ENCODE measurements around the gene MAB21L4. TPM values are rescaled to one million over a fixed set of nuclear protein-coding genes. Genes with fewer than 3 reads are reported as not detected.

The MAB21L4 gene
- total RNA-seq, 1 experiment from 2014 or later: not detected

DNA sequence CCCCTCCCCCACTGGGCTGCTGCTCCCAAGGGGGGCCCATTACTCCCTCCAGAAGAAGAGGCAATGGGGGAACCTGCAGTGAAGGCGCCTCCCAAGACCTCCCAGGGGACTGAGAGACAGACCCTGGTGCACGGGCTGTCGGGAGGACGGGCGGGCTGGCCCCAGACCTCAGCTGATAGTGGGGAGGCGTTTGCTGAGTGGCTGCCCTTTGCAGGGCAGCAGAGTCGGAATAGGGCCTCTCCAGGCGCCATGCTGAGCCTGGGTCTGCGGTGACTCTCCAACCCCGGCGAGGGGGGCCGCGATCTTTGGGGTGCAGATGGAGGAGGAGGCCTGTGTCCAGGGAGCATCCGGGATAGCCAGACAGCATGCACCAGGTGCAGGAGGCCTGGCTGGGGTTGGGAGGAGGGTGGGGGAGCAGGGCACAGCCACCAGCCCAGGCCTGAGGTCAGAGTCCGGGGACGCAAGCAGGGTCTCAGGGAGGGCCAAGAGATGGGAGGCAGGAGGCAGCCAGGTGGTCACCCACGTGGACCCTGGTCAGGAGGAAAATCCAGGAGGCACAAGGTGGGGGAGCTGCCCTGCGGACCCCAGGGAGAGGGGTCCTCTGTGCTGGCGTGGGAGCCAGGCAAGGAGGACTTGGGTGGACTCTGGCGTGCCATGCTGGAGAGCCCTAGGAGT is 21.2 kb upstream of the MAB21L4 start:
- Histone ChIP-seq H3K27me3 (no peaks in the 10 kb centered on the region), H3K4me3 (no peak overlapping the region), H3K36me3 (no peaks in the 10 kb centered on the region), H3K9me3 (no peaks in the 10 kb centered on the region)
- DNase-seq: no peak

- Histone ChIP-seq H3K4me3 (no peak overlapping the region), H3K36me3 (no peaks in the 10 kb centered on the region), H3K27me3 (no peaks in the 10 kb centered on the region), H3K9me3 (no peaks in the 10 kb centered on the region)
- peak; percentile 90 for DNase-seq
Measured at GRCh38 chr2:240916571-240917008, 20.6 kb upstream of the MAB21L4 start.

GRCh38 chr2:240915526-240916341 is 19.8 kb upstream of the MAB21L4 start:
- Histone ChIP-seq H3K36me3 (no peaks in the 10 kb centered on the region), H3K27me3 (no peaks in the 10 kb centered on the region), H3K4me3 (no peak overlapping the region), H3K9me3 (no peaks in the 10 kb centered on the region)
- no peak for DNase-seq

GRCh38 chr2:240914645-240915525 is 18.9 kb upstream of the MAB21L4 start:
- no peaks in the 10 kb centered on the region for H3K27me3 ChIP-seq

DNA sequence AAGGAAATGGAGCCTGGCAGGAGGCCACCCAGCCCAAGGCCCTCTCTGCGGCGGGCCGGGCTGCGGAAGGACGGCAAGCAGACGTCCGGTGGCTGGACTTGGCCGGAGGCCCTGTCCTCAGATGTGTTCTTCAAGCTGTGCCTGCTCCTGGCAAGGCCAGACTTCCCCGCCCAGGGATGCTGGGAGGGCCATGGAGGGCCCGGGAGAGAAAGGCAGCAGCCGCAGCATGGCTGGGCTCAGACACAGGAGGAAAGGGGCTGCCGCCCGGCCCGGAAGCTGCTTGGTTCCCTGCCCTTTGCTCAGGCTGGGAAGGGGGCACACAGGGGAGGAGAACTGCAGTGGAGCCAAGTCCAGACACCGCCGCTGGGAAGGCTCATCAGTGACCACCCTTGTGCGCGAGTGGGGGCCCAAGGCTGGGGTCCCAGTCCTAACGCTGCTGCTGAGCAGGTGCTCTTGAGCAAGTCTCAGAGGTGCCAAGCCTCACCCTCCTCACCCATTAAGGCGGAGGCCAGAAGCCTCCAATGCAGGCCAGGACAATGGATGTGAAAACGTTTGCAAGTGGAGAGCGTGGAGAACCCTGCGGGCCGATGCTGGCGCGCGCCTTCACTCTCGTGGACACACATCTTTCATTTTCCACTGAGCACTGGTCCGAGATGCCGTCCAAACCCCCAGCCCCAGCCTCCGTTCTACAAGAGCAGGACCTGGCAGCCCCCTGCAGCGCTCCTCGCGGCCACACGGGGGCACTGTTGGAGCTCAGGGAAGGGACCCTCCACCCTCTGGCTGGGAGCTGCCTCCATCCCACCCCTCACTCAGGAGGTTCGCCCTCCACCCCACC is 18.1 kb upstream of the MAB21L4 start:
- H3K9me3 ChIP-seq: no peaks in the 10 kb centered on the region
- peak; percentile 71 for DNase-seq
- no peaks in the 10 kb centered on the region for H3K27me3 ChIP-seq
- H3K4me3 ChIP-seq: no peak overlapping the region
- H3K36me3 ChIP-seq: no peaks in the 10 kb centered on the region

More at GRCh38 chr2:240914645-240915525, 18.9 kb upstream of the MAB21L4 start:
- no peaks in the 10 kb centered on the region for H3K9me3 ChIP-seq
- no peak overlapping the region for H3K4me3 ChIP-seq
- no peaks in the 10 kb centered on the region for H3K36me3 ChIP-seq
- no peak for DNase-seq

GRCh38 chr2:240912878-240913809 is 17.2 kb upstream of the MAB21L4 start:
- Histone ChIP-seq H3K36me3 (no peaks in the 10 kb centered on the region), H3K4me3 (no peak overlapping the region), H3K9me3 (no peaks in the 10 kb centered on the region), H3K27me3 (no peaks in the 10 kb centered on the region)
- peak; percentile 44 for DNase-seq

- peak; percentile 71 for DNase-seq
- Histone ChIP-seq H3K27me3 (no peaks in the 10 kb centered on the region), H3K9me3 (no peaks in the 10 kb centered on the region), H3K36me3 (no peaks in the 10 kb centered on the region), H3K4me3 (peak overlapping the region; percentile 31)
Measured at GRCh38 chr2:240911641-240912265, 15.8 kb upstream of the MAB21L4 start.

GRCh38 chr2:240909216-240909974 is 13.4 kb upstream of the MAB21L4 start:
- DNase-seq: no peak
- no peaks in the 10 kb centered on the region for H3K9me3 ChIP-seq
- H3K27me3 ChIP-seq: no peaks in the 10 kb centered on the region
- H3K4me3 ChIP-seq: no peak overlapping the region
- H3K36me3 ChIP-seq: no peaks in the 10 kb centered on the region

DNA sequence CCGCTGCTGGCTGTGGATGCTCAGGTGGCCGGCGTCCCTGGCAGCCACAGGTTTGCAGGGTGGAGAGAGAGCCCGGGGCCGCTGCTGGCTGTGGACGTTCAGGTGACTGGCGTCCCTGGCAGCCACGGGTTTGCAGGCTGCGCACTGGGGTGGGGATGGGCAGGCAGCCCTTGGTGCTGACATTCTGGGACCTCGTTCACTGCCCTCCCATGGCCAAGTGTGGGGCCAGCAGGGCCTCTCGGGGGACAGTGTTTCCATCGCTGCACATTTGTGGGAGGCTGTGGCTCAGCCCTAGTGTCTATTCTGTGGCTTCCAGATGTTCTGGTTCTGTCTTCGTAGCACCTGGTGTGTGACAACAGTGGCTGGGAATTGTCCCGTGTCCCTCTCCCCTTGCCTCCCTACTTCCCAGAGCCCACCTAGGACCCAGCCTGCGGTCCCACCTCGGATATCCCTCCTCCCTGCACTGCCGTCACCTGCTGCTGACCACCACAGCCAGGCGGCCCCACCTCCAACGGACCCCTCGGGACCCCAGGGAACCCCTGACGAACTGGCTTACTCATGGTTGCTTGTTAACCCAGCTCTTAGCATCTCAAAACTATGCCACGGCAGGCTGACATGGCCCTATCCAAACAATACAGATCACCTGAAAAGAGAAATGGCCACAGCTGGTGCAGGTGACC is 11.1 kb upstream of the MAB21L4 start:
- no peaks in the 10 kb centered on the region for H3K27me3 ChIP-seq
- H3K36me3 ChIP-seq: no peaks in the 10 kb centered on the region
- H3K4me3 ChIP-seq: no peak overlapping the region
- no peak for DNase-seq
- H3K9me3 ChIP-seq: no peaks in the 10 kb centered on the region

DNA sequence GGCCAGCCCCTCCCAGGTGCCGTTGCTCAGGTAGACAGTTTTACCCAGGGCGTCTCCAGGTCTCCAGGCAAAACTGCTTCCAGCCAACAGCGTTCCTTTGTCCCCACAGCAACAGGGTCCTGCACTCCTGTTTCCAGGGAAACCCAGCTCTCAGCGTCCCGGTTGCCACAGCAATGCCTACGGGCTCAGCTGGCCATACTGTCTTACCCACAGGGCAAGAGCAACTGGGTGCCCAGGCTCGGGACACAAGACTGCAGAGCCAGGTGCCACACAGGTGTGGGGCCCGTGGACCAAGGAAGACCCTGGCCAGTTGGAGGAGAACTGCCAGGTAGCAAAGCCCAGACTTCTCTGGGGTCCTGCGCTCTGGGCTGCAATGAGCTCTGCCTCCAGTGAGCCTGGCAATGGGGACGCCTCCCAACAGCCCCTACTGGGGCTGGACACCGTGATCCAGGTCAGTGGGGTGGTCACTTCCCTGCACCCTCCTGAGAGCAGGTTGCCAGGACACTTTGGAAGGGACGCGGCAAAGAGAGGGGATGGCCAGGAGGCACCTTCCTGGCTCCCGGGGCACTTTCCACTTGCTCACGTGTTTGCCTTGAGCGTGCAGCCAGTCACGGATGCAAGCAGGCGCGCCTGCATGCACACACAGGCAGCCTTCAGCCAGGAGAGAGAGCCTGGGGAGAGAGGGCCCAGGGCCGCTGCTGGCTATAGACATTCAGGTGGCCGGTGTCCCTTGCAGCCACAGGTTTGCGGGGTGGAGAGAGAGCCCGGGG is 10.4 kb upstream of the MAB21L4 start, which contains the start of gene CROCC2:
CROCC2 (plus strand) TSS at position 196 of the 770 bp plus-strand sequence; CDS start at position 374, 178 bp downstream.
- no peaks in the 10 kb centered on the region for H3K9me3 ChIP-seq
- H3K27me3 ChIP-seq: no peaks in the 10 kb centered on the region
- no peak for DNase-seq
- H3K36me3 ChIP-seq: no peaks in the 10 kb centered on the region
- no peak within 1 kb of the TSS for H3K4me3 ChIP-seq

GRCh38 chr2:240905176-240905781 is 9.3 kb upstream of the MAB21L4 start:
- Histone ChIP-seq H3K36me3 (no peaks in the 10 kb centered on the region), H3K9me3 (no peaks in the 10 kb centered on the region), H3K27me3 (no peaks in the 10 kb centered on the region), H3K4me3 (no peak overlapping the region)
- DNase-seq: no peak

GRCh38 chr2:240904216-240905175 is 8.5 kb upstream of the MAB21L4 start:
- DNase-seq: no peak
- no peaks in the 10 kb centered on the region for H3K36me3 ChIP-seq
- H3K9me3 ChIP-seq: no peaks in the 10 kb centered on the region
- no peaks in the 10 kb centered on the region for H3K27me3 ChIP-seq
- H3K4me3 ChIP-seq: no peak overlapping the region

All from MG63 (cell line).